Bronchial epithelial cell (primary cell): ENCODE data around the gene PPIL1. TPM values are rescaled to one million over a fixed set of nuclear protein-coding genes. Genes with fewer than 3 reads are reported as not detected.

Source experiments
- total RNA-seq: library from RNA; depleted of rRNA; stranded (reverse); fragments of >200 nt; gene quantifications from 2 replicates; pipeline ENCODE4 v1.2.1, GENCODE V29; 2014

The PPIL1 gene
- total RNA-seq, 1 donor from 2014 or later: 34.8 TPM

Other genes with a start within 250 kb of the PPIL1 start
- gene CDKN1A, start 196.1 kb downstream of the PPIL1 start, total RNA-seq: 364 and 524 TPM in 2 replicates
- gene RAB44, start 177.0 kb downstream of the PPIL1 start, total RNA-seq: under 0.01 TPM in 2 replicates
- not detected in 2 replicates for gene CPNE5, start 35.4 kb downstream of the PPIL1 start, total RNA-seq
- gene C6orf89, start 11.1 kb upstream of the PPIL1 start, total RNA-seq: 21.9 and 26.8 TPM in 2 replicates
- not detected in 2 replicates for gene PI16, start 79.9 kb upstream of the PPIL1 start, total RNA-seq
- 138 and 156 TPM in 2 replicates for gene MTCH1, start 111.4 kb upstream of the PPIL1 start, total RNA-seq
- under 0.01 and 0.26 TPM in 2 replicates for gene FGD2, start 130.9 kb upstream of the PPIL1 start, total RNA-seq